Suprapubic skin (tissue), 4 donors: Measurements from ENCODE around the gene FAM241B.

Experiments
- CTCF ChIP-seq, 2 donors: fragments of 200-600 bp in 1 of 2; fragments of 450-650 bp in 1 of 2; sonication (generic) in 1 of 2; IDR thresholded peaks; one replicate each; pipeline ENCODE4 v1.5.1; 2016 to 2019; ENCODE audit warnings: antibody characterized with exemption in 2 of 2, mild to moderate bottlenecking in 1 of 2, moderate library complexity in 1 of 2
- EP300 ChIP-seq: sonication (generic); formaldehyde crosslinking; IDR thresholded peaks from one replicate; pipeline ENCODE4 v1.6.1; 2017; ENCODE audit warnings: antibody characterized with exemption
- POLR2A ChIP-seq, 2 donors: fragments of 450-650 bp; IDR thresholded peaks; one replicate each; pipeline ENCODE4 v1.6.1; 2017; ENCODE audit warnings: antibody characterized with exemption in 2 of 2, mild to moderate bottlenecking in 2 of 2, moderate library complexity in 2 of 2
- POLR2AphosphoS5 ChIP-seq, 3 donors: sonication (generic); formaldehyde crosslinking; IDR thresholded peaks; one replicate each; pipeline ENCODE4 v1.6.1; 2017; ENCODE audit warnings: antibody characterized with exemption in 3 of 3

- TF ChIP-seq CTCF (IDR thresholded peaks at IDR 0.05) (no peak), POLR2AphosphoS5 (IDR thresholded peaks at IDR 0.05) (no peak), POLR2A (IDR thresholded peaks at IDR 0.05) (no peak), EP300 (no peak)
These were observed 11.4 kb downstream of the FAM241B start for GRCh38 chr10:69641261-69641980.
